DMS79 treated with DMSO at 0.1 percent for 48 hours (cell line): ENCODE data around the gene PFDN4.
"Not testable (repeated sequence)": the region's sequence is repeated elsewhere in the genome, so short reads cannot be mapped to it uniquely, and the experiment has no call there.

Experiments used
- DNase-seq: peaks from one replicate; lab custom pipeline; 2025; lab: John Stamatoyannopoulos, UW

Gene PFDN4

GRCh38 chr20:54223751-54224150 is 15.9 kb downstream of the PFDN4 start:
- no peak for DNase-seq

- DNase-seq = not testable (repeated sequence)
Measured at GRCh38 chr20:54224642-54225041, 16.8 kb downstream of the PFDN4 start.

GRCh38 chr20:54227241-54227640 is 19.4 kb downstream of the PFDN4 start:
- DNase-seq = no peak

GRCh38 chr20:54227751-54228150 is 19.9 kb downstream of the PFDN4 start:
- no peak for DNase-seq

DNA sequence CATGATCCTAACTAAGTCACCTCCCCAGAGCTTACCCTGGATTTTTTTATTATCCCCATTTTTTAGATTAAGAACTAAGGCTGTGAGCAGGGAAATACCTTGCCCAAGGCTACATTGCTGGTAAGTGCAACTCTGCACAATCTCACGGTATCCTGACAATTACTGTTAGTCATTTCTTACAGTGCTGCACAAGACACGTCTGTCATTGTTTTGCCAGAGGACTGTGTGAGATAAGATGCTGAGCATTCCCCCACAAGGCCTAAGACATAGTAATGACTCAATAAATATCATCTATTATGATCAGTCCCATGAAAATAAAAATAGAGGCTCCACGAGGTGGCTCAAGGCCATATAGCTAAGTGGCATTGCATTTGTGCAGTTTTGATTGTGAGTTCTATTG is 21.0 kb downstream of the PFDN4 start:
- DNase-seq = no peak

- no peak for DNase-seq
Measured at GRCh38 chr20:54229566-54230160, 21.8 kb downstream of the PFDN4 start.

- no peak for DNase-seq
Measured at GRCh38 chr20:54231036-54231435, 23.1 kb downstream of the PFDN4 start.

DNA sequence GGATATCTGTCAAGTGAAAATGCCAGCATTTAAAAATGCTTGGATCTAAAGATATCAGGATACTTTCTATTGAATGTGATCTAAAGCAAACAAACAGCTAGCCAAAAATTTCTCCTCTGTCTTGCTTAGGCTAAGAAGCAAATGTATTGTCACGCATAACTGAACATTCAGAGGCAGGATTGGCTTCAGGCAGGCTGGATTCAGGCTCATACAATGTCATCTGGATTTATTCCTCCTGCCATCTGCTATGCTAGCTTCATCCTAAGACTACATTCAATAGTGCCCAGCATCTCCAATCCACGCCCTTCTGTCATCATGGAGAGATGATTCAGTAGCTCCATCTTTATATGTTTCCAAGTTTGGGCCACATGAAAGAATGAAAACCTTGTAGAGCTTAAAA is 27.1 kb downstream of the PFDN4 start:
- DNase-seq = no peak

DNA sequence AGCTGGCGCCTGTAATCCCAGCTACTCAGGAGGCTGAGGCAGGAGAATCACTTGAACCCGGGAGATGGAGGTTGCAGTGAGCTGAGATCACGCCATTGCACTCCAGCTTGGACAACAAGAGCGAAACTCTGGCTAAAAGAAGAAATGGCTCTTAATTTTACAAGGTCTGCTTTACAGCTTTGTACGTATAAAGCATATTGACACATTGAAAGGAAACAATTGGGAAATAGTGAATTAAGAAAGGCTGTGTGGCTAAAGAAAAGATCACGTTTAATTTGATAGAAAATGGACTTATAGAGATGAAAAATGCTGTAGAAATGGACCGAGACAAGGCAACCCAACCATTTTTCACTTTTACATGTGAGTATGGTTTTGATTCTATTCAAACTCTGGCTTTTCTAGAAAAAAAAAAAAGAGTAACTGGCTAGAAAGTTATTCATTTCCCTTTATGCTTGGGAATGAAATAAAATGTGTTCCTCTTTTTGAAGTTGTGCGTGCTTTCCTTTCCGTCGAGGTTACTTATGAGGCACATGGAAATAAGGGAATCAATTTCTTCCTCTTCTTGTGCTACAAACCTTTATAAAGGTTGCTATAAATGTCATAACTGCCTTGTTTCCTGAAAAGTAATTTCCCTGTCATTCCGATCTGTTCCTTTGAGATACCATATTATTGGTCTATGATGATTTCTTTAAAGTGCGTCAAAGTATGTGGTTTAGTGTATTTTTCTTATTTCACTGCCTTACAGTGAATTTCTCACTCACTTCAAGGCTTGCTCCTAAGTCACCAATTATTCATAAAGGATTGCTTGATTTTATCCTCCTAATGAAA is 29.4 kb downstream of the PFDN4 start:
- DNase-seq = no peak

DNA sequence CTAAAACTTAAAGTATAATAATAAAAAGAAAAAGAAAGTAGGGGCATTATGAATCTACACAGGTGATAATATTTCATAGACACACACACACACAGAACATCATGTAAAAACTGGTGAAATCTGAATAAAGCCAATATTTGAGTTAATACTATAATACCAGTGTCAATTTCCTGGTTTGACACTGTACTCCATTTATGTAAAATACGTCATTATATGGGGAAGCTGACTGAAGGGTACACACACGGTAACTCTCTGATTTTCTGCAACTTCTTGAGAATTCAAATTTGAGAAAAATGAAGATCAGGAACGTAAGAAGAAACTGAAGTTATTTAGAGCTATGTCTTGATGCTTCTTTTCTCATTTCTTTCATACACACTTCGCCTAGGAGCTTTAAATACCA is 36.2 kb downstream of the PFDN4 start:
- no peak for DNase-seq

GRCh38 chr20:54248705-54249104 is 40.8 kb downstream of the PFDN4 start:
- not testable (repeated sequence) for DNase-seq

DNA sequence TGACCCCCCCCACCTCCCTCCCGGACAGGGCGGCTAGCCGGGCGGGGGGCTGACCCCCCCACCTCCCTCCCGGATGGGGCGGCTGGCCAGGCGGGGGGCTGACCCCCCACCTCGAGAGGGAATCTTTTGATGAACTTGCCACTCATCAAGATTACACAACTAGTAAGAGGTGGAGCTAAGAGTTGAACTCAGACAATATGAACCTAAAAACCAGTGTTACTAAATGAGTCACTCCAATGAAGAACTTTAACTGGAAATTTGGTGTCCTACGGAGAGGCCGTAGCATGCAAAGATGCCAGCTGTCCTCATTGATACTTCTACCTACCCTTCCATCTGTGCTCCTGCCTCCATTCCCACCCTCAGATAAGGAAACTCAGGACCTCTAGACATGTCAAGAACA is 42.8 kb downstream of the PFDN4 start:
- DNase-seq = no peak

DNA sequence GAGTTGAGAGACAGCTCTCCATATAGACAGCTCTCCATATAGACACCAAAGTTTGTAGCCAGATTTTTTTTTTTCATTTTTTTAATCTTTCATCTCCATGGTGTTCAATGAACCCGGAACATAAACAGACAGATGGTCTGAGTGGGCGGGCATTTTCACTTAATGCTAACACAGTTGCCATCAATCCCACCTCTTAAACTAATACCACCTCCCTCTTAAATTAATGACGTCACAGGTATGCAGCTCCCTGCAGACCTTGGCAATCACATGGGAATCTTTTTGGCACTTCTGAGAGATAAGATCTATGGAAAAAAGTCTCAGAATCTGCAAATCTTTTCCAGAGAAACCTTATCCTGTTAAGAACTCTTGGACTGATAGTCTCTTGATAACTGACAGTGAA is 43.2 kb downstream of the PFDN4 start:
- no peak for DNase-seq

GRCh38 chr20:54254596-54254995 is 46.7 kb downstream of the PFDN4 start:
- no peak for DNase-seq

- DNase-seq = no peak
Measured at GRCh38 chr20:54255157-54255556, 47.3 kb downstream of the PFDN4 start.

- no peak for DNase-seq
Measured at GRCh38 chr20:54256202-54256601, 48.3 kb downstream of the PFDN4 start.

- no peak for DNase-seq
Measured at GRCh38 chr20:54257071-54257816, 49.4 kb downstream of the PFDN4 start.

- DNase-seq = no peak
Measured at GRCh38 chr20:54260116-54260515, 52.2 kb downstream of the PFDN4 start.

- no peak for DNase-seq
Measured at GRCh38 chr20:54262671-54263070, 54.8 kb downstream of the PFDN4 start.

- DNase-seq = no peak
Measured at GRCh38 chr20:54263116-54263690, 55.3 kb downstream of the PFDN4 start.

- not testable (repeated sequence) for DNase-seq
Measured at GRCh38 chr20:54265791-54266190, 57.9 kb downstream of the PFDN4 start.

GRCh38 chr20:54266844-54267243 is 59.0 kb downstream of the PFDN4 start:
- DNase-seq = no peak
